ENCODE results near the gene CD33. TPM values are rescaled to one million over a fixed set of nuclear protein-coding genes. Genes with fewer than 3 reads are reported as not detected.

Gene CD33
- total RNA-seq, 2 donors from 2014 or later: 1.9 to 2.5 TPM

DNA sequence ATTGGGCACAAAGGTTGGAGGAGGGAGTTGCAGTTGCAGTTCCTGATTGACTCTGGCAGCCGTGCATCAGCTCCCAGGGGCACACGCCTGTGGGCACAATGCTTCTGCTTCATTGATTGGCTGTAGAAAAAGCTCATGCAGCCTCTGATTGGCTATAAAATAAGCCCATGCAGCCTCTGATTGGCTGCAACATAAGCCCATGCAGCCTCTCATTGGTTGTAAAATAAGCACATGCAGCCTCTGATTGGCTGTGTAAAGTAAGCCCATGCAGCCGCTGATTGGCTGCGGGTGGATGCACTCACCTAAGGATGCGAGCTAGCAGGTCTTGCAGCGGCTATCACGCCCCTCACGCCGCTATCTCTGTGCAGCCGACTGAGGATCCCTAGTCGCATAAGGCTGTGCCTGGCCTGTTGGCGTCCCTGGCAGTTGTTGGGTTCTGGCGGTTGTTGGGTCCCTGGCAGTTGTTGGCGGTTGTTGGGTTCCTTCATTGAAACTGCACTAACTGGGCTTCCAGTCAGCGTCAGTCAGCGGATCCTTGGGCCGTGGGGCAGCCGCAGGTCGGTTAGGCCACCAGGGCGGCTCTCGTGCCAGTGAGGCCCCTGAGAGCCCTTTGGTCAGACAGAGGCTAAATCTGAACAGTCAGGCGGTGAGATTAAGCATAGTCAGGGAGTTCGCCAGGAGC is 26.0 kb downstream of the CD33 start, which contains the start of gene SIGLECL1:
Gene SIGLECL1, plus strand, starts transcription at position 295 of the 682 bp plus-strand sequence. CDS start 12,993 bp downstream, outside the sequence.
- 96% methylated on average over 23 of the region's 23 CpGs for WGBS
- Histone ChIP-seq H3K9me3 (no peaks in the 10 kb centered on the region), H3K4me3 (no peak within 1 kb of the TSS), H3K36me3 (no peaks in the 10 kb centered on the region), H3K27ac (no peak within 1 kb of the TSS), H3K27me3 (replicated peaks; ENCODE audit: insufficient read depth) (no peaks in the 10 kb centered on the region), H3K4me1 (replicated peaks) (no peaks in the 10 kb centered on the region)
- no peak for DNase-seq (ENCODE audit: low spot score)
- TF ChIP-seq POLR2A (IDR thresholded peaks at IDR 0.05): no peak
- TF ChIP-seq, protein P1, sequence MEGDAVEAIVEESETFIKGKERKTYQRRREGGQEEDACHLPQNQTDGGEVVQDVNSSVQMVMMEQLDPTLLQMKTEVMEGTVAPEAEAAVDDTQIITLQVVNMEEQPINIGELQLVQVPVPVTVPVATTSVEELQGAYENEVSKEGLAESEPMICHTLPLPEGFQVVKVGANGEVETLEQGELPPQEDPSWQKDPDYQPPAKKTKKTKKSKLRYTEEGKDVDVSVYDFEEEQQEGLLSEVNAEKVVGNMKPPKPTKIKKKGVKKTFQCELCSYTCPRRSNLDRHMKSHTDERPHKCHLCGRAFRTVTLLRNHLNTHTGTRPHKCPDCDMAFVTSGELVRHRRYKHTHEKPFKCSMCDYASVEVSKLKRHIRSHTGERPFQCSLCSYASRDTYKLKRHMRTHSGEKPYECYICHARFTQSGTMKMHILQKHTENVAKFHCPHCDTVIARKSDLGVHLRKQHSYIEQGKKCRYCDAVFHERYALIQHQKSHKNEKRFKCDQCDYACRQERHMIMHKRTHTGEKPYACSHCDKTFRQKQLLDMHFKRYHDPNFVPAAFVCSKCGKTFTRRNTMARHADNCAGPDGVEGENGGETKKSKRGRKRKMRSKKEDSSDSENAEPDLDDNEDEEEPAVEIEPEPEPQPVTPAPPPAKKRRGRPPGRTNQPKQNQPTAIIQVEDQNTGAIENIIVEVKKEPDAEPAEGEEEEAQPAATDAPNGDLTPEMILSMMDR (IDR thresholded peaks at IDR 0.05): no peak
- no peak for TF ChIP-seq POLR2AphosphoS5 (IDR thresholded peaks at IDR 0.05)
- intact Hi-C loops (cut with DNase I): no loop called here

DNA sequence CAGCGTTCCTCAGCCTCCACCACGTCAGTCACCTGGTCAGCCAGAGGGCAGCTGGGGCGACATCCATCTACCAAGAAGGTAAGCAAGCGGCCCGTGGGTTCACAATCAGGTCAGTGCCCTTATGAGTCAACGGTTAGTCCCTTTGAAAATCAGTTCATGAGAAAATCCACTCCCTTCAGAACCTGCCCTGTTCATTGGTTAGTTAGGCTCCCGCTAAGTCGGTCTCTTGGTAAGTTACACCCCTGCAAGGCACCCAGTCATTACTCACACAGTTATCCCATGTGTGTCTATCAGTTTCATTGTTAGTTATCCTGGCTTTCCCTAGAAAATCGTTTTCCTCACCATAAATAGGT is 26.6 kb downstream of the CD33 start:
- DNase-seq (ENCODE audit: low spot score): no peak
- intact Hi-C loops (cut with DNase I): no loop called here
- 87% methylated on average over 9 of the region's 9 CpGs for WGBS

DNA sequence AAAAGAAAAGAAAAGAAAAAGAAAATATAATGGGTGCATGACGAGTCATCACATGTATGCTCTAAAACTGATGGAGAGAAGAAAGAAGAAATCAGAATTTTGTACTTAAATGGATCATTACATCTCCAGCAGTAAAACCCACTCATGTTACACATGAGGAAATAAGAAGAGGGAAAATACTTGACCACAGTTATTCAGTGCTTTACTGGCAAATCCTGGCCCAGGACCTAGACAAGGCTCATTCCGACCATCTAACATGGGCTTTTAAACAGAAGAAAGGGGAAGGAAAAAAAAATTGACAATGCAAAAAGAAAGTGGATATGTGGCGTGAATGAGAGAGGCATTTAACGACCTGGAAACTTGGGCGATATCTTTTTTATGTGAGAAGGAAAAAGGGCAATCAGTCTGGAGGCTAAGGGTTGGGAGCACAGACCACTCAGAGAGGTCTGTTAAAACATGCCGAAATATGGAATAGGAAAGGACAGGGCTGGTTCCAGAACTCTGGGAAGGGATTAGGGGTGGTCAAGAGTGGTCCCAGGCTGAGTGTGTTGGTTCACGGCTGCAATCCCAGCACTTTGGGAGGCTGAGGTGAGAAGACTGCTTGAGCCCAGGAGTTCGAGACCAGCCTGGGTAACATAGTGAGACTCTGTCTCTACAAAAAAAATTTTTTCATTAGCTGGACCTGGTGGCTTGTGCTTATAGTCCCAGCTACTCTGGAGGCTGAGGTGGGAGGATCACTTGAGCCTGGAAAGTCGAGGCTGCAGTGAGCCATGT is 27.6 kb downstream of the CD33 start:
- Histone ChIP-seq H3K27me3 (replicated peaks; ENCODE audit: insufficient read depth) (no peaks in the 10 kb centered on the region), H3K4me1 (replicated peaks) (no peaks in the 10 kb centered on the region), H3K36me3 (no peaks in the 10 kb centered on the region), H3K27ac (no peak overlapping the region), H3K9me3 (no peaks in the 10 kb centered on the region), H3K4me3 (no peak overlapping the region)
- TF ChIP-seq POLR2A (IDR thresholded peaks at IDR 0.05) (no peak), POLR2AphosphoS5 (IDR thresholded peaks at IDR 0.05) (no peak)
- TF ChIP-seq, protein P1 (IDR thresholded peaks at IDR 0.05): no peak
- no peak for DNase-seq (ENCODE audit: low spot score)
- WGBS: 58% methylated on average over 9 of the region's 9 CpGs
- intact Hi-C loops (cut with DNase I): no loop called here

More for the DNA sequence above, 26.6 kb downstream of the CD33 start:
- no peaks in the 10 kb centered on the region for H3K36me3 ChIP-seq
- no peak overlapping the region for H3K4me3 ChIP-seq
- no peaks in the 10 kb centered on the region for H3K4me1 ChIP-seq (replicated peaks)
- TF ChIP-seq POLR2A (IDR thresholded peaks at IDR 0.05) (no peak), POLR2AphosphoS5 (IDR thresholded peaks at IDR 0.05) (no peak)
- no peak overlapping the region for H3K27ac ChIP-seq
- no peaks in the 10 kb centered on the region for H3K27me3 ChIP-seq (replicated peaks; ENCODE audit: insufficient read depth)
- H3K9me3 ChIP-seq: no peaks in the 10 kb centered on the region

DNA sequence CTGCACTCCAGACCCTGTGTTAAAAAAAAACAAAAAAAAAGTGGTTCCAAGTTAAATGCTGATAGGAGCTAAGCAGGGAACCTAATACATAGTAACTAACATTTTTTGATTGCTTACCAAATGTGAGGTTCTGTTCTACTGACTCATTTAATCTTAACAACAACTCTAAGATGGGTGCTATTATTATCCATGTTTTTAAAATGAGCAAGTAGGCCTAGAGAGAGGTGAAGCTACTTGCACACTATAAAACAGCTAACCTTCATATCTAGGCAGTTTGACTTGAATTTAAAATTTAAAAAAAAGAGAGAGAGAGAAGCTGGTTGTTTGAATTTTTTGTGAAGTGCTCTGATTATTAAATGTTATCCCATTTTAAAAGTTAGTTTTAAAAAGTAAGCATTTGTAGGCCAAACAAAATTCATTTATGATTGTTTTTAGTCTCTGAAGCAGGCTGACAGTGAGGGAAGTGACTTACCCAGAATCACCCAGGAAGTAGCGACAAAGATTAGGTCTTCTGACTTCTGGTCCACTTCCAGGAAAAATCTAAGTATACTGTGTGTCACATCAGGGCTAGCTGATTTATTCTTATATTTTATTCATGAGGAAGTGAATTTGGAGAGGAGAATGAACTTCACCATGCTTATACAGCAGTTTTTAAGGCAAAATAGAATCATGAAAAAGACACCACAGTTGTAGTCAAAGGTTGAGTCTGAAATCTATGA is 28.4 kb downstream of the CD33 start:
- no peaks in the 10 kb centered on the region for H3K27me3 ChIP-seq (replicated peaks; ENCODE audit: insufficient read depth)
- H3K9me3 ChIP-seq: no peaks in the 10 kb centered on the region
- WGBS: 85% methylated on average over 1 of the region's 1 CpG
- H3K4me3 ChIP-seq: no peak overlapping the region
- no peak overlapping the region for H3K27ac ChIP-seq
- H3K36me3 ChIP-seq: no peaks in the 10 kb centered on the region
- H3K4me1 ChIP-seq (replicated peaks): no peaks in the 10 kb centered on the region
- intact Hi-C loops (cut with DNase I): no loop called here
- no peak for DNase-seq (ENCODE audit: low spot score)
- no peak for TF ChIP-seq POLR2AphosphoS5 (IDR thresholded peaks at IDR 0.05)
- TF ChIP-seq, protein P1 (IDR thresholded peaks at IDR 0.05): no peak
- no peak for TF ChIP-seq POLR2A (IDR thresholded peaks at IDR 0.05)

DNA sequence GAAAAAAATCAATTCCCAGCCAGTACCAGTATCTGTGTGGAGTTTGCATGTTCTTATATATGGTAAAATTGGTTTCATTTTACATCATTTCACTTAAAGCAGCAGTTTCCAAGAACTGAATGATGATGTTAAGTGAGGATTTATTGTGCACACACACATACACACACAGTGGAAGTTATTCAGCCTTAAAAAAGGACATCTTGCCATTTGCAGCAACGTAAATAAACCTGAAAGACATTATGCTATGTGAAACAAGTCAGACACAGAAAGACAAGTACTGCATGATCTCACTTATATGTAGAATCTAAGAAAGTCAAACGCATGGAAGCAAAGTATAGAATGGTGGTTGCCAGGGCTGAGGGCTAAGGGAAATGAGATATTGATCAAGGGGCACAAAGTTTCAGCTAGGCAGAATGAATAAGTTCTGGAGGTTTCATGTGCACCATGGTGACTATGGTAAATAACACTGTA is 31.3 kb downstream of the CD33 start:
- no peak overlapping the region for H3K4me3 ChIP-seq
- no peak for DNase-seq (ENCODE audit: low spot score)
- TF ChIP-seq, protein P1 (IDR thresholded peaks at IDR 0.05): no peak
- TF ChIP-seq POLR2A (IDR thresholded peaks at IDR 0.05) (no peak), POLR2AphosphoS5 (IDR thresholded peaks at IDR 0.05) (no peak)
- 43% methylated on average over 2 of the region's 2 CpGs for WGBS
- no peaks in the 10 kb centered on the region for H3K36me3 ChIP-seq
- H3K4me1 ChIP-seq (replicated peaks): no peaks in the 10 kb centered on the region
- no peak overlapping the region for H3K27ac ChIP-seq
- H3K9me3 ChIP-seq: no peaks in the 10 kb centered on the region
- H3K27me3 ChIP-seq (replicated peaks; ENCODE audit: insufficient read depth): no peaks in the 10 kb centered on the region
- intact Hi-C loops (cut with DNase I): no loop called here

Data from prostate gland (tissue), 2 donors.